ENCODE measurements around the gene OR1M1. TPM values are rescaled to one million over a fixed set of nuclear protein-coding genes. Genes with fewer than 3 reads are reported as not detected.

OR1M1 gene
- polyA plus RNA-seq, 3 donors, result 0.06 TPM; not detected in 2

DNA sequence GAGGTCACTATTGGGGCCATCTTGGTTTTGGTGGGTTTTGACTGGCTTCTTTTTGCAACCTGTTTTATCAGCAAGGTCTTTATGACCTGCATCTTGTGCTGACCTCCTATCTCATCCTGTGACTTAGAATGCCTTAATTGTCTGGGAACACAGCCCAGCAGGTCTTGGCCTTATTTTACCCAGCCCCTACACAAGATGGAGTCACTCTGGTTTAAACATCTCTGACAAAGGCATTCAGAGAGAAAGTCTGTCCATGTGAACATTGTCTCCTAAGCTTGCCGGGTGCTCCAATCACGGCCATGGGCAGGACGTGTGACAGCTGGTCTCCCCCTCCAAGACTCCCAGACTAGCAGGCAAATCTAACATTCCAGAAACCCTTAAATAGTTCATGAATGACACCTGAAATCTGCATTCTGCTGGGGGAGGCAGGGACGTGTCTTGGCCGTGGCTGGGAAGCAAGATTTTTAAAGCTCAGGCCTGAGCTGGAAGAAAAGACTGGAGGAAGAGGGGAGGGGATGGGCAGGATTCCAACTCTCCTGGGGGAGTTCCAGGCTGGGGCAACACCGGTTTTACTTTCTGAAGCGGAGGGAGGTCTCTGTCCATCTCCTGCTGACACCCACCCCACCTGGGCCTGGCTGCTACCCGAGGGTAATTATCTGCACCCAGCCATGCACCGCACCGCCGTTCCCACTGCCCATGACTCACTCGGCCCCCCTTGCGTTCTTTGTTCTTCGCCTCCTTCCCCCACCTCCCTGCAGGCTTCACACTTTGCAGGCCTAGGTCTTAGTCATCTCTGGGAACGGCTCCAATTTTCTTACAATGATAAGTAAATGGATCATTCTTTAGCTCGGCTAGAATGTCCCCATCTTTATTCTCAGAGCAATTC, 11.6 kb upstream of the OR1M1 start:
- peak; percentile 82 for DNase-seq

DNA sequence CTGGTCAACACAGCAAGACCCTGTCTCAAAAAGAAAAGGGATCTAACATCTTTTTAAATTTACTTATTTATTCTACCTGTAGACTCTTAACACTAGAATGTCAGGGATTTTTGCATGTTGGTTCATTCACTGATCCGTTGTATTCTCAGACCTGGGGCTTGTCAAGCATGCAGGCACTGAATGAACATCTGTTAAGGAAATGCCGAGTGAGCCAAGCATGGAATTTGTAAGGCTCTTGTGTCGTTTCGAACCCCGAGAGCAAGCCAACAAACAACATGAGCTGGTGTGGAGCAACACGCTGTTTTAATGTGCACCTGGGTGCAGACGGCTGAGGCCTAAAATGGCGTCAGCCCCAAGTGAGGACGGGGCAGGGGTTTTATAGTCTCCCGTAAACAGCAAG, 10.0 kb upstream of the OR1M1 start:
- DNase-seq, result no peak

- DNase-seq, result no peak
These were observed 8.2 kb upstream of the OR1M1 start for GRCh38 chr19:9078651-9079050.

DNA sequence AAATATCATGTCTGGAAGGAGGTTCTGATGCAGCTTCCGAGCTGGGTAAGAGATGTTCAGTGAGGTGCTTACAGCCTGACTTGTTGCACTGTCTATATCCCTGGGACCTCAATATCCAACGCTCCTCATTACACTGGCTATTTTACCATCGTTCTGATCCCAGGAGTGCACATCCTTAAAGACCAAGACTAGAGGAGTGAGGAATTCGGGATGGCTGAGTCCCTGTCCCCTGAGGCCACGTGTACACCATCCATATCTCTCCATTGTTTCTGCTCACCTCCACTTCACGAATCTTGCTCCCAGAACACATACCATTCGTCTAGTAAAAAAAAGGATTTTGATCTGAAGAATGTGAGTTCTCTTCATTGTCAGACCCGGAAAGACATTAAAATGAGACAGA, 20.5 kb downstream of the OR1M1 start, which contains the start of gene OR7G2:
Gene OR7G2, minus strand, starts transcription at position 101 of the 400 bp plus-strand sequence. CDS start 4,232 bp downstream, outside the sequence.
- DNase-seq, result no peak

DNA sequence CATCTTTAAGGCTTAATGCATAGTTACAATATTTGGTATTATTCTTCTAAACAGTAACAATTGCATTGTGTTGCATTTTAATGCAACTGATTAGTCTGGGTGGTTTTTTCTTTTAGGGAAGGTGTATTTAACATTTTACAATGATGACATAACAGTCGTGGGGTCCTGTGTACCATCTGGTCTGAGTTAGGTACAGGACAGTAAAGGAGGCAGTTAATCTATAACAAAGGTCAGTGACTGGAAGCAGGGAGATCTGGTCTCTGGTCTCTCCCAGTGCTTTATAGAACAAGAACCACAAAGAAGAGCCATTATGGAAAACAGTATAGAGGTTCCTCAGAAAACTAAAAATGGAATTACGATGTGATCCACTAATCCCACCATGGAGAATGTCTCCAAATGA, 23.1 kb downstream of the OR1M1 start:
- DNase-seq, result no peak

DNA sequence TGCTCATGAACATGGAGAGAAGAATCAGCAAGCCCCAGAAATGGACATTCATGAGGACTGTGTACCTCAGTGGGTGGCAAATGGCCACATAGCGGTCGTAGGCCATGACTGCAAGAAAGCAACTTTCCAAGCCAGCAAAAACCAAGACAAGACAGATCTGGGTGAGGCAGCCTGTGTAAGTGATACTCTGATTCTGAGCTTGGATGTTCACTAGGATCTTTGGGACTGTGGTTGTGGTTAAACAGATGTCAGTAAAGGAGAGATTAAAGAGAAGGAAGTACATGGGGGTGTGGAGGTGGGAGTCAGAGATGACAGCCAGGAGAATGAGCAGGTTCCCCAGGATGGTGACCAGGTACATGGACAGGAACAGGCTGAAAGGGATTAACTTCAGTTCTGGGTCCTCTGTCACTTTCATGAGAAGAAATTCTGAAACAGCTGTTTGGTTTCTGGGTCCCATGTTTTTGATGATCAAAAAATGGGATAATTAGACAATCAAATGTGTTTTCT, 28.5 kb downstream of the OR1M1 start, which contains the start of gene OR7G1:
Gene OR7G1, minus strand, starts transcription at position 457 of the 507 bp plus-strand sequence. Its CDS starts 0 bp downstream, at position 457.
- no peak for DNase-seq

- DNase-seq, result no peak
These were observed 29.7 kb downstream of the OR1M1 start for GRCh38 chr19:9116547-9116946.

DNA sequence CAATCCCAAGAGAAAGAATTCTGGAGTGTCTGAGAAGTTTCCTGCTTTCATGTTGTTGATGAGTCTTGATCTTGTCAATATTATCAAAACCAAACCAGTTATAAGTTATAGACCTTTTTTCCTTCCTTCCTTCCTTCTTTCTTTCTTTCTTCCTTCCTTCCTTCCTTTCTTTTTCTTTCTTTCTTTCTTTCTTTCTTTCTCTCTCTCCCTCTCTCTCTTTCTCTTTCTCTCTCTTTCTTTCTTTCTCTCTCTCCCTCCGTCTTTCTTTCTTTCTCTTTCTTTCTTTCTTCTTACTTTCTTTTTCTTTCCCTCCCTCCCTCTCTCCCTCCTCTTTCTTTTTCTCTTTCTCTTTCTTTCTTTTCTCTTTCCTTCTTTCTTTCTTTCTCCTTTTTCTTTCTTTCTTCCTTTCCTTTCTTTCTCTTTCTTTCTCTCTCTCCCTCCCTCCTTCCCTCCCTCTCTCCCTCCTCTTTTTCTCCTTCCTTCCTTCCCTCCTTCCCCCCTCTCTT, 40.1 kb downstream of the OR1M1 start, which contains the start of gene OR7G3:
Gene OR7G3, minus strand, starts transcription at position 51 of the 506 bp plus-strand sequence. Its CDS starts 0 bp downstream, at position 51.
- no peak for DNase-seq

GRCh38 chr19:9128171-9128570, 41.3 kb downstream of the OR1M1 start:
- no peak for DNase-seq

DNA sequence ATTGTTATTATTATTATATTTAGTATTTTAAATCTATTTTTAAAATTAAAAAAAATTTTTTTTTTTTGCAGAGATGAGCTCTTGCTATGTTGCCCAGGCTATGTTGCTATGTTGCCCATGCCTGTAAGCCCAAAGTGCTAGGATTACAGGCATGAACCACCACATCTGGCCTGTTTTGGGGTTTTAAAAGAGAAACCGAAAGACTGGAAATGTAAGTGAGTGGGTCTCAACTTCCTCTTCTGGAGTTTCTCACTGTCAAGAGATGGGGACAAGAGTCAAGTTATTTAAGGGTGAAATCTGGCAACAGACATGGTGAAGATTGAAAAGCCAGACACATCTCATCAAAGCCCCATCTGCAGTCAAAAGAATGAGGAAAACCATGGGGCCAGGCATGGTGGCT, 44.1 kb downstream of the OR1M1 start:
- no peak for DNase-seq

DNA sequence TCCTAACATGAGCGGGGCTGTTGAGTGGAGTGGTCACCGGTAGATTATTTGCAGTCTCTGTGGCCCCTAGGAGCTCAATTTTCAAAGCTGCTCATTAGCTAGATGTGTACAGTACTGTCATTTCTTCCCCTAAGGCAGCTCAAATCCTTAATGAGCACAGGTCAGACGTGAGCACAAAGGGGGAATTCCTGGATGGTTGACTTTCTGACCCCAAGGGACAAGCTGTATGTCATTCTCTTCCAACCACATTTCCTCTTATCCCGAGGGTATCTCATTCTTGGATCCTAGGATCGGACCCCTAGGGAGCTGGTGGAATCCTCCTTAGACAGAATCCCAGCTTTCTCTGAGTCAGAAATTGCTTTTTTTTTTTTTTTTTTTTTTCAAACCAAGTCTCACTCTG, 45.6 kb downstream of the OR1M1 start:
- DNase-seq, result no peak

- no peak for DNase-seq
These were observed 52.8 kb downstream of the OR1M1 start for GRCh38 chr19:9139609-9140158.

DNA sequence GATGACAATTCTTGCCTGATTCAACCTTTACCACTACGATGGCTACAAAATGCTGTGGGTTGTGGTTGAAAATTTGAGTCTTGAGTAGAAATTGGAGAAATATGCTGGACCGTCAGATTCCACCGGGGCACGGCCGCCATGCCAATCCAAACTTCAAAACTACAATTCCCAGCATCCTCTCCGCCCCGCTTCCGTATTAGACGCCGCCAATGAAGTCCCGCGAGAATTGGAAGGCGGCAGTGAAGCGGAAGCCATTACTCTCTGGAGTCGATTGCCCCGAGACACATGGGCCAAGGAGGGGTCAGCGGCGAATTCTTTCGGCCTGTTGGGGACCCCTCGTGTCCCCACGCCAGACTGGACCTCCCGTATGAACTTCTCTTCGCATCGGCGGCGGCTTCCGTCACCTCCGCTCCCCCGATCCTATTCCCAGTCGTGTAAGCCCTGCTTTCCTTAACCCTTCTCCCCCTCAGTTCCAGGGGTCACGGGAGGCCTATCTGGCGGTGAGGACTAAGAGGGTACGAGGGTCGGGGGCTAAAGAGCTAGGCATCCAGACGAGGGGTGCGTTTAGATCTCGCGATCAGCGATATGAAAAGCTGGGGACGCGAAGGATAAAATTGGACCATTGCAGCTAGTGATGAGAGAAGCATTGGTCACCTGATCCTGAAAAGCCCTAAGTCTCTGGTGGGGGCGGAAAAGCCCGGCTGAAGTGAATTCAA, 53.5 kb downstream of the OR1M1 start, which contains the start of gene ZNF317:
Gene ZNF317, plus strand, starts transcription at position 239 of the 716 bp plus-strand sequence. CDS start 15,620 bp downstream, outside the sequence.
- peak; percentile 97 for DNase-seq

DNA sequence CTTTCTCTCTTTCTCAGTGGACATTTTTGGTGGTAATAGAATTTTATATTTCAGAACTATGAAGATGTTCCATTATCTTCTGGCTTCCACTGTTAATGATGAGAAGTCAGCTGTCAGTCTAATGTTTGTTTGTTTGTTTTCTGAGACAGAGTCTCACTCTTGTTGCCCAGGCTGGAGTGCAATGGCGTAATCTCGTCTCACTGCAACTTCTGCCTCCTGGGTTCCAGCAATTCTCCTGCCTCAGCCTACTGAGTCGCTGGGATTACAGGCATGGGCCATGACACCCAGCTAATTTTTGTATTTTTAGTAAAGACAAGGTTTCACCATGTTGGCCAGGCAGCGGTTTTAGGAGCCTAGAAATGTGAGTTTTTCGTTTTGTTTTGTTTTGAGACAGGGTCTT, 58.1 kb downstream of the OR1M1 start:
- no peak for DNase-seq

Other genes starting within 250 kb of the OR1M1 start
- gene MUC16, start 76.7 kb upstream of the OR1M1 start, polyA plus RNA-seq (ENCODE audit: insufficient read length in 3 of 3), result under 1 TPM; 0.01 to 0.06 (median 0.04) TPM
- gene OR7G2, start 20.4 kb downstream of the OR1M1 start, polyA plus RNA-seq (ENCODE audit: insufficient read length in 3 of 3), result under 1 TPM; 0.06 to 0.13 (median 0.07) TPM
- not detected for gene OR7G1, start 28.7 kb downstream of the OR1M1 start, polyA plus RNA-seq (ENCODE audit: insufficient read length in 3 of 3)
- not detected for gene OR7G3, start 39.9 kb downstream of the OR1M1 start, polyA plus RNA-seq (ENCODE audit: insufficient read length in 3 of 3)
- 10 to 100 TPM; 37.8 to 43.4 (median 38.6) TPM for gene ZNF317, start 53.3 kb downstream of the OR1M1 start, polyA plus RNA-seq (ENCODE audit: insufficient read length in 3 of 3)
- 1 to 10 TPM in 1 of 3 donors, under 1 TPM in 2; 0.06 to 2.0 (median 0.09) TPM for gene OR7D2, start 91.9 kb downstream of the OR1M1 start, polyA plus RNA-seq (ENCODE audit: insufficient read length in 3 of 3)
- gene OR7D4, start 132.5 kb downstream of the OR1M1 start, polyA plus RNA-seq (ENCODE audit: insufficient read length in 3 of 3), result under 1 TPM in 2 of 3 donors, not detected in 1; 0.06 to 0.07 TPM
- not detected for gene OR7E24, start 163.9 kb downstream of the OR1M1 start, polyA plus RNA-seq (ENCODE audit: insufficient read length in 3 of 3)
- gene ZNF699, start 222.8 kb downstream of the OR1M1 start, polyA plus RNA-seq (ENCODE audit: insufficient read length in 3 of 3), result 1 to 10 TPM; 5.8 to 8.5 (median 7.3) TPM
- gene ZNF559, start 237.1 kb downstream of the OR1M1 start, polyA plus RNA-seq (ENCODE audit: insufficient read length in 3 of 3), result 10 to 100 TPM; 53.4 to 72.9 (median 61.2) TPM